Stomach smooth muscle (tissue), 2 donors: ENCODE measurements around the gene ARFGAP3.

Experiments
- H3K27ac ChIP-seq: one replicate; pipeline ENCODE4 v1.7.0; 2013; ENCODE audit warnings: mild to moderate bottlenecking, low read length, inconsistent platforms
- H3K27me3 ChIP-seq, 2 donors: one replicate each; pipeline ENCODE4 v1.7.0; 2013; ENCODE audit warnings: low read length in 2 of 2; ENCODE audit not compliant: insufficient read depth in 2 of 2, control insufficient read depth in 1 of 2
- H3K36me3 ChIP-seq, 2 donors: one replicate each; pipeline ENCODE4 v1.7.0; 2013; ENCODE audit warnings: low read length in 2 of 2; ENCODE audit not compliant: control insufficient read depth in 2 of 2, insufficient read depth in 2 of 2
- H3K4me1 ChIP-seq: one replicate; pipeline ENCODE4 v1.7.0; 2013; ENCODE audit warnings: low read length; ENCODE audit not compliant: control insufficient read depth, insufficient read depth
- H3K4me3 ChIP-seq, 2 donors: one replicate each; pipeline ENCODE4 v1.7.0; 2013; ENCODE audit warnings: low read length in 2 of 2
- H3K9ac ChIP-seq, 2 donors: one replicate each; pipeline ENCODE4 v1.7.0; 2013; ENCODE audit warnings: low read length in 2 of 2, mild to moderate bottlenecking in 1 of 2
- H3K9me3 ChIP-seq, 2 donors: one replicate each; pipeline ENCODE4 v1.7.0; 2013; ENCODE audit warnings: low read length in 2 of 2; ENCODE audit not compliant: control insufficient read depth in 2 of 2
- donor health status: healthy.
- donor health status: Pancreatic carcinoma.

The ARFGAP3 gene

GRCh38 chr22:42819412-42820044, 37.5 kb downstream of the ARFGAP3 start:
- Histone ChIP-seq H3K9ac (no peak overlapping the region), H3K4me3 (peak overlapping the region in 1 of 2 donors; percentile 30), H3K9me3 (peaks cover 0 to 2% of the 10 kb centered on the region in 2 donors), H3K4me1 (peaks cover 7% of the 10 kb centered on the region), H3K27me3 (no peaks in the 10 kb centered on the region), H3K27ac (no peak overlapping the region), H3K36me3 (peaks cover 25 to 27% of the 10 kb centered on the region in 2 donors)

DNA sequence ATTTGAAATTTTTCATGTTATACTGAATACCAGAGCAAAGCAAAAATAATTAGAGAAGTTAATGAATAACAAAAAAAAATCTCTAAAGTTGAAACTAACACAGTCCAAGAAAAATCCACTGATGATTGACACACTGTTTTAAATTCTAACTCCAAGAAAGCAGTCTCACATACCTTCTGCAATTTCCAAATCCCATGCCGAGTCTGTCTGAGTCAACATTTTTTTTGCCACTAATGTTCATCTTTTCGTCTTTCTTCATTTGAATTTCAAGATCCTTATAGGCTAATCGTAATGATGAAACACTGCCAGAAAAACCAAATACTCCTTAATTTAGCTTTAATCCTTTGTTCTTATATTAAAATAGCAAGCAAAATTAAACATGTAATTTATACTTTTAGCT, 39.5 kb downstream of the ARFGAP3 start:
- no peak overlapping the region for H3K9ac ChIP-seq
- H3K27me3 ChIP-seq: no peaks in the 10 kb centered on the region
- no peak overlapping the region for H3K27ac ChIP-seq
- H3K9me3 ChIP-seq: peaks cover 0 to 2% of the 10 kb centered on the region in 2 donors
- H3K4me3 ChIP-seq: no peak overlapping the region
- peaks cover 7% of the 10 kb centered on the region for H3K4me1 ChIP-seq
- peaks cover 29 to 32% of the 10 kb centered on the region in 2 donors for H3K36me3 ChIP-seq

- Histone ChIP-seq H3K27me3 (no peaks in the 10 kb centered on the region), H3K9me3 (no peaks in the 10 kb centered on the region), H3K4me1 (peaks cover 7% of the 10 kb centered on the region), H3K36me3 (peaks cover 21 to 29% of the 10 kb centered on the region in 2 donors), H3K27ac (no peak overlapping the region), H3K4me3 (no peak overlapping the region), H3K9ac (no peak overlapping the region)
Measured at GRCh38 chr22:42816336-42816735, 40.7 kb downstream of the ARFGAP3 start.

GRCh38 chr22:42814616-42815015, 42.5 kb downstream of the ARFGAP3 start:
- Histone ChIP-seq H3K9ac (no peak overlapping the region), H3K36me3 (peaks cover 27 to 35% of the 10 kb centered on the region in 2 donors), H3K4me1 (peaks cover 3% of the 10 kb centered on the region), H3K27me3 (no peaks in the 10 kb centered on the region), H3K27ac (no peak overlapping the region), H3K9me3 (no peaks in the 10 kb centered on the region), H3K4me3 (no peak overlapping the region)

DNA sequence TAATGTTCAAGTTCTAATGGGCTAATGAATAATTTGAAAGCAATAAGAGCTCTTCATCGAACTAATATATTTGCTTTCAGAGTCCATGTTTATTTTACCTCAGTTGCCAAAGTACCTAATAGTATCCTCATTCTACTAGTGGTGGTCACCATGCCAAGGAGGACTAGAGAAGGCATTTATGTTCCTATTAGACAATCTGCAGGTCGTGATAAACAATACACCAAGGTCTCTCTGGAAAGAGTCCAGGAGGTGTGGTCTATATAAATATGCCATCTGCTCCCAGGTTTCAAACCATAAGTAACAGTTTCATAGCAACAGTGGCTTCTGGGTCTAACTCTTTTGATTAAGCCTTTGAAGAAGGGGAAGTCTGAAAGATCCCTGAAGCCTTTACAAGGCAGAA, 42.9 kb downstream of the ARFGAP3 start:
- Histone ChIP-seq H3K9ac (no peak overlapping the region), H3K27ac (no peak overlapping the region), H3K9me3 (no peaks in the 10 kb centered on the region), H3K4me3 (no peak overlapping the region), H3K27me3 (no peaks in the 10 kb centered on the region), H3K4me1 (no peaks in the 10 kb centered on the region), H3K36me3 (peaks cover 28 to 36% of the 10 kb centered on the region in 2 donors)

DNA sequence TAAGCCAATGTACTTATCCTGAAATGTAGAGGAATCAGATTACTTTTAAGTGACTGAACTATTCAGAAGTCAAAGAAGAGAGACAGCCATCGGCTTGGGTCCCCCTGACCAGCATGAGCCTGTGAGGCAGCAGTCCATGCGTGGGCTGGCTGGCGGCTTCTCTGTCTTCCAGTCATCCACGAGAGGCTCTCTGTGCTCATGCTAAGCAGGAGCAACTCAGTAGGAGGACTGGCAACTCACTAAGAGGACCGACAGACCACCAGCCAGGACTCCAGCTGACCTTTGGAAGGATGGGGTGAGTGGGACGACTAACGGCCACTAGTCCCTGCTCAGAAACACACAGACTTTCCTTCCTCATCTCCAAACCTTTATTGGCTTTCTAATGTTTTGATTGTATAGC, 43.6 kb downstream of the ARFGAP3 start:
- H3K4me3 ChIP-seq: no peak overlapping the region
- no peaks in the 10 kb centered on the region for H3K27me3 ChIP-seq
- no peaks in the 10 kb centered on the region for H3K9me3 ChIP-seq
- H3K4me1 ChIP-seq: no peaks in the 10 kb centered on the region
- no peak overlapping the region for H3K9ac ChIP-seq
- H3K27ac ChIP-seq: no peak overlapping the region
- H3K36me3 ChIP-seq: peaks cover 33 to 40% of the 10 kb centered on the region in 2 donors

DNA sequence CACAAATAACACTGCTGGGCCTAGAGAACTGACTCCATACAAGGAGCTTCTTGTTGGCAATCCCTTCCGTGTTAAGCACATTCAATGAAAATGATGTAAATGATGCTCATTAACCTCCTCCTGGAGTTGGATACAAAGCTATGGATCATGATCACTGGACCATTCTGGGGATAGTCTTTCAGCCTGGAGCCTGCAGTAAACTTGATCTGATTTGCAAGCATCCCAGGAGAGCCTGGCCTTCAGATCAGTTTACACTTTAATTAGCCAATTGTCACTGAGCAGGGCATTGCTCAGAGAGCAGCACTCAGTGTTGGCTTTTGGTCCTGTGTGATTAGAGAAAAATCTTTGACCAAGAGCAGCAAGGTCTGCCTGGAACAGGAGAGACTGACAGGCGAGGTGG, 45.6 kb downstream of the ARFGAP3 start:
- H3K4me3 ChIP-seq: no peak overlapping the region
- H3K9ac ChIP-seq: no peak overlapping the region
- peaks cover 42 to 51% of the 10 kb centered on the region in 2 donors for H3K36me3 ChIP-seq

GRCh38 chr22:42808521-42808920, 48.6 kb downstream of the ARFGAP3 start:
- Histone ChIP-seq H3K27me3 (no peaks in the 10 kb centered on the region), H3K4me3 (no peak overlapping the region), H3K36me3 (peaks cover 46 to 52% of the 10 kb centered on the region in 2 donors), H3K27ac (no peak overlapping the region), H3K9me3 (no peaks in the 10 kb centered on the region), H3K4me1 (no peaks in the 10 kb centered on the region), H3K9ac (no peak overlapping the region)

More for the DNA sequence above, 45.6 kb downstream of the ARFGAP3 start:
- Histone ChIP-seq H3K4me1 (no peaks in the 10 kb centered on the region), H3K27me3 (no peaks in the 10 kb centered on the region), H3K9me3 (no peaks in the 10 kb centered on the region), H3K27ac (no peak overlapping the region)

DNA sequence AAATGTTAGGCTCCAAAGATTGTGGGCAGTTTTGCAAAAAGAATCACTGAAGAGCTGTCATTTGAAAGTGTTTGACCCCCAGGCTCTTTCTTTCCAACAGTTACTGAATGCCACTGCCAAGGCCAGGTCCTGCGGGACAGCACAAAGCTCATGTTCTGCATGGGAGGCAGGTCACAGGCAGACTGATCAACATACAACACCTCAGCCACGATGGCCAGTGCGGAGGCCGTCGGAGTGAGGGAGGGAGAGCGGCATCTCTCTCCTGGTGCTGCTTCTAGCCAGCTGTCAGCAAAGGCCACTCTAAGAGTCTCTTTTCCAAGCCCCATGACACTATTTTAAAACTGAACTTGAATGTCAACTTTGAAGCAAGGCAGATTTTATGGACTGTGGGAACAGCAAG, 49.9 kb downstream of the ARFGAP3 start:
- H3K27me3 ChIP-seq: no peaks in the 10 kb centered on the region
- H3K9ac ChIP-seq: no peak overlapping the region
- H3K4me1 ChIP-seq: no peaks in the 10 kb centered on the region
- H3K27ac ChIP-seq: no peak overlapping the region
- no peaks in the 10 kb centered on the region for H3K9me3 ChIP-seq
- peaks cover 47 to 48% of the 10 kb centered on the region in 2 donors for H3K36me3 ChIP-seq
- no peak overlapping the region for H3K4me3 ChIP-seq

DNA sequence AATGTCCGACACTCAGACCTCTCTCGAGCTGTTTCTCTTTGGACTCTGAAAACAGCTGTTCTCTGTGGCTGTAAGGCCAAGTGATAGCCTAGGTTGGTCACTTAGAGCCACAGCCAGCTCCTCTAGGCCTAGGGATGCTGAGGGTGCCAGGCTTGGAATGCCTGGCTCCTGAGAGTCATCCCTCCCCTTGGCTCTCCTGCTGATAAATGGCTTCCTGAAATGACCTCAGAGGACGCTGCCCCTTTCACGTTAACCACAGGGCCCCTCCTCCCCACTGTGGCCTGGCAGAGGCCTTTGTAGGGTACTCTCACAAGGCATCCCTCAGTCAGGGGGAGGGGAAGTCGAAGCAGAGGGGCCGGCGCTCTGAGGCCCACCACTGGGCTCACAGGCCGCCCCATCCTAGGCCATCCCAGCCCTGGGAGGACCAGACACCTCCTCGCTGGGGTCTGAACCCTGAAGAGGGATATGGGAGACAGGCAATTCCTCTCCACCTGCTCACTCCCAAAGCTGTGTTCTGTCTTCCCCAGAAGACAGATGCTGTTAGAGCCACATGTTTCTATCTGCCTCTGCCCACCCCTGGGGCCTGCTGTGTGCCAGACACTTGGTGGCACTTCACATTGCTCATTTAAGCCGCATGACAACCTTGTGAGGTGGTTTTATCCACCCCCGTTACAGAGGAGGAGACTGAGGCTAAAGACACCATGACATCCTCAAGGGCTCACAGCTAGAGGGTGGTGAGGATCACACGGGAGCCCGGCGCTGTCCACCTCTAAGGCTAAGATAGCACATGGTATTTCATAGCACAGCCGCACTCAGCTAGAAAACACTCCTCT, 50.9 kb downstream of the ARFGAP3 start:
- Histone ChIP-seq H3K27me3 (no peaks in the 10 kb centered on the region), H3K27ac (peak overlapping the region; percentile 58), H3K36me3 (peaks cover 44 to 45% of the 10 kb centered on the region in 2 donors), H3K4me1 (no peaks in the 10 kb centered on the region), H3K9me3 (no peaks in the 10 kb centered on the region), H3K4me3 (no peak overlapping the region), H3K9ac (no peak overlapping the region)
